Mucosa of descending colon (tissue), 3 donors: ENCODE data around the gene GARIN3. TPM values are rescaled to one million over a fixed set of nuclear protein-coding genes. Genes with fewer than 3 reads are reported as not detected.
"Not testable (repeated sequence)": the region's sequence is repeated elsewhere in the genome, so short reads cannot be mapped to it uniquely, and the experiment has no call there.

Experiments used
- ATAC-seq: fragments of 200-7000 bp; cut with Tn5 transposase; one replicate; pipeline ENCODE4 v1.9.1; 2020; ENCODE audit warnings: mild to moderate bottlenecking, moderate library complexity
- DNase-seq, 3 donors: peaks; one replicate each; pipeline ENCODE4 v3.0.0-alpha.2; 2020
- H3K36me3 ChIP-seq: fragments of 200-600 bp; one replicate; pipeline ENCODE4 v1.8.0; 2021; ENCODE audit warnings: low read depth, mild to moderate bottlenecking
- H3K4me1 ChIP-seq: fragments of 200-600 bp; one replicate; pipeline ENCODE4 v1.8.0; 2021; ENCODE audit warnings: low read depth, mild to moderate bottlenecking
- H3K4me3 ChIP-seq: fragments of 200-600 bp; one replicate; pipeline ENCODE4 v1.8.0; 2021; ENCODE audit warnings: mild to moderate bottlenecking
- H3K9me3 ChIP-seq: fragments of 200-600 bp; one replicate; pipeline ENCODE4 v1.8.0; 2021; ENCODE audit warnings: mild to moderate bottlenecking
- CTCF ChIP-seq: fragments of 200-600 bp; IDR thresholded peaks from one replicate; pipeline ENCODE4 v1.8.0; 2022; ENCODE audit warnings: antibody characterized with exemption, mild to moderate bottlenecking
- intact Hi-C, 2 donors: fragments of 100-400 bp; cut with DNase I in 1 of 2; cut with micrococcal nuclease in 1 of 2; formaldehyde crosslinking; loops; one replicate each; pipeline versions ENCODE4 v1.11.0 to v1.11.1; 2022; cut with DNase I, micrococcal nuclease
- total RNA-seq, 3 donors: library from RNA; stranded (reverse); fragmentation: NEBNext Ultra II Directional in 2 of 3; extraction: Animal tissue kit (Norgen Biotek cat#: 25700) in 2 of 3; gene quantifications; one replicate each; pipeline versions ENCODE4 v1.2.1 to v1.2.4, GENCODE V29; 2021 to 2023
- donor health status: DM: no; HTN: no; CAD: no; lungs with moderate emphysema.
- donor health status: DM: no; HTN: no; CAD: no.
- donor health status: DM: no; HTN: yes; CAD: no.

The GARIN3 gene
- total RNA-seq, 3 donors from 2014 or later = not detected

DNA sequence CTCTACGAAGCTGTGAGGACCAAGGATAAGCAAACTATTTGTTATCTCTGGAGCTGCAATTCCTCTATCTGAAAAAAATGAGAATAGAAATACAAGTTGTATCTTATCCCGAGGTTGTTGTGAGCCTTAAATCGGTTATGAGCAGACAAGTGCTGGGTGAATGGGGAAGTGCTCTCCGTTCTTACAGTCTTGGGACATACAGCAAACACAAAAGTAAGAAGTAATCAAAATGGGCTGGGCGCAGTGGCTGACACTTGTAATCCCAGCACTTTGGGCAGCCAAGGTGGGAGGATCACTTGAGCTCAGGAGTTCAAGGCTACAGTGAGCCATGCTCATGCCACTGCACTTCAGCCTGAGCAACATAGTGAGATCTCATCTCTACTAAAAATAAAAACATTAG lies 46.2 kb upstream of the GARIN3 start:
- Histone ChIP-seq H3K36me3 (no peaks in the 10 kb centered on the region), H3K4me3 (no peak overlapping the region), H3K4me1 (no peaks in the 10 kb centered on the region), H3K9me3 (no peaks in the 10 kb centered on the region)
- no peak for ATAC-seq
- no peak for TF ChIP-seq CTCF
- no peak for DNase-seq
- intact Hi-C loops = no loop called here

GRCh38 chr5:157210652-157211051 lies 44.6 kb upstream of the GARIN3 start:
- H3K9me3 ChIP-seq, DNase-seq, H3K4me3 ChIP-seq, H3K4me1 ChIP-seq, ATAC-seq, intact Hi-C loops, H3K36me3 ChIP-seq: not testable (repeated sequence)

DNA sequence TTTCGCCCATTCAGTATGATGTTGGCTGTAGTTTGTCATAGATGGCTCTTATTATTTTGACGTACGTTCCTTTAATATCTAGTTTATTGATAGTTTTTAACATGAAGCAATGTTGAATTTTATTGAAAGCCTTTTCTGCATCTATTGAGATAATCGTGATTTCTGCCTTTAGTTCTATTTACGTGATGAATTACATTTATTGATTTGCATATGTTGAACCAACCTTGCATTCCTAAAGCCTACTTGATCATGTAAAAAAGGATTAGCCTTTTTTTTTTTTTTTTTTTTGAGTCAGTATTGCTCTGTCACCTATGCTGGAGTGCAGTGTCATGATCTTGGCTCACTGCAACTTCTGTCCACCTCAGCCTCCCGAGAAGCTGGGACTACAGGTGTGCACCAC lies 39.6 kb upstream of the GARIN3 start:
- no peak overlapping the region for H3K4me3 ChIP-seq
- DNase-seq = no peak
- H3K4me1 ChIP-seq = no peaks in the 10 kb centered on the region
- no peaks in the 10 kb centered on the region for H3K9me3 ChIP-seq
- intact Hi-C loops = no loop called here
- no peaks in the 10 kb centered on the region for H3K36me3 ChIP-seq
- ATAC-seq = no peak
- no peak for TF ChIP-seq CTCF

GRCh38 chr5:157204765-157205164 lies 38.7 kb upstream of the GARIN3 start:
- H3K36me3 ChIP-seq = no peaks in the 10 kb centered on the region
- DNase-seq (no peak), ATAC-seq (no peak)
- intact Hi-C loops = no loop called here
- H3K4me1 ChIP-seq = no peaks in the 10 kb centered on the region
- no peaks in the 10 kb centered on the region for H3K9me3 ChIP-seq
- no peak overlapping the region for H3K4me3 ChIP-seq
- no peak for TF ChIP-seq CTCF

- no peak for TF ChIP-seq CTCF
- intact Hi-C loops = no loop called here
- ATAC-seq (peak; percentile 51), DNase-seq (no peak)
- no peaks in the 10 kb centered on the region for H3K36me3 ChIP-seq
- H3K9me3 ChIP-seq = no peaks in the 10 kb centered on the region
- H3K4me1 ChIP-seq = no peaks in the 10 kb centered on the region
- no peak overlapping the region for H3K4me3 ChIP-seq
Observed at GRCh38 chr5:157203417-157203816, 37.4 kb upstream of the GARIN3 start.

- H3K4me1 ChIP-seq = no peaks in the 10 kb centered on the region
- ATAC-seq = no peak
- no peaks in the 10 kb centered on the region for H3K36me3 ChIP-seq
- no peak for DNase-seq
- intact Hi-C loops = no loop called here
- no peak for TF ChIP-seq CTCF
- no peaks in the 10 kb centered on the region for H3K9me3 ChIP-seq
- H3K4me3 ChIP-seq = no peak overlapping the region
Observed at GRCh38 chr5:157201857-157202256, 35.8 kb upstream of the GARIN3 start.
